HS-27A (cell line): Measurements from ENCODE around the gene GALNT10.

Experiments
- DNase-seq: peaks from one replicate; pipeline ENCODE4 v3.0.0-alpha.2; 2012; ENCODE audit warnings: low read depth, missing footprints

The GALNT10 gene

DNA sequence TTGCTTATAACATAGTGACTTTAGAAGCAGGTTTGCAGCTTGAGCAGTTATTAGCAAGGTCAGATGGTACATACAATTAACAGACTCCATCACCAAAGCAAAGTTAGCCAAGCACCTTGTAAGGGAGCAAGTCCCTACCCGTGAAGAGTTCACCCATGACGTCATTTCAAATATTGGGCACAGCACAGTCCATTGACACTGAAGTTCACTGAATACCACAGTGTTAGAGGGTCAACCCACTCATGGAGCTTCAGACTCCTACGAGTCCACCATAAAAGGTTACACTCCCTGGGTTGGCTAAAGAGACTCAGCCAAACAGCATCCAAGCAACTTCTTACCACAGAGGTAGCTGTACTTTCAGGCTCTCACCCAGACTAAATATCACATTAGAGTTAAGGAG, 77.5 kb downstream of the GALNT10 start:
- DNase-seq: no peak

DNA sequence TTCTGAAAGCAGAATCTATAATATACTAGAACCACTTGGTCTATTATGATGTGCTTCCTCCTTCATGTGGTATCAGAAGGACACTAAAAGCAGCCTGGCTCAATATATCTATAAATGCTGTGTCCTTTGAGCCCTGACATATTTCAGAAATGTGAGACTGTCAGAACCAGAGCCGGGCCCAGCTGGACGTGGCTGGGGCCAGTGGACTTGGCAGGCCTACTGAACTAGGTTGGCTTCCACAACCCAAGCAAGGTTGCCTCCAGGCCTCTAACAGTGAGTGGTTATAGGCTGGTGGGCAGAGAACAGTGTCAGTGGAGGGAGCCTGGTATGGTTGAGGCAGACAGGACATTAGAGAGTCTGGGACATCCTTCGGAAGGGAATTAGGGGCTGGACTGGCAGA, 78.9 kb downstream of the GALNT10 start:
- DNase-seq: no peak

DNA sequence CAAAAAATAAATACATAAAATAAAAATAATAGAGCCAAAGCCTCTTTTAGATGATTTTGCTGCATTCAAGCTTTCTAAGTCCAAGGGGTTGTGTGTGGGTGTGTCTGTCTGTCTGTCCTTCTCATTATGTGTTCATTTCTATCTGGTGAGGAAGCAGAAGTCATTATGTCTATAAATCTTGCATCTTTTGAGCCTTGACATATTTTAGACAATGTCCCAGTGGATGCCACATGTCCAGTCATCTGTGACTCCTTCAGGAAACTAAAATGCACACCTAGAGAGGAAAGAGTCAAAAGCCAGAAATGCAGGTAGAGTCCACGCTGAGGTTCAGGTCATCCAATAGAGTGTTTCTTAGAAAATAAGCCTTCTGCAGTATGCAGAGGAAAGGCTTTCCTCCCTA, 80.9 kb downstream of the GALNT10 start:
- DNase-seq: no peak

DNA sequence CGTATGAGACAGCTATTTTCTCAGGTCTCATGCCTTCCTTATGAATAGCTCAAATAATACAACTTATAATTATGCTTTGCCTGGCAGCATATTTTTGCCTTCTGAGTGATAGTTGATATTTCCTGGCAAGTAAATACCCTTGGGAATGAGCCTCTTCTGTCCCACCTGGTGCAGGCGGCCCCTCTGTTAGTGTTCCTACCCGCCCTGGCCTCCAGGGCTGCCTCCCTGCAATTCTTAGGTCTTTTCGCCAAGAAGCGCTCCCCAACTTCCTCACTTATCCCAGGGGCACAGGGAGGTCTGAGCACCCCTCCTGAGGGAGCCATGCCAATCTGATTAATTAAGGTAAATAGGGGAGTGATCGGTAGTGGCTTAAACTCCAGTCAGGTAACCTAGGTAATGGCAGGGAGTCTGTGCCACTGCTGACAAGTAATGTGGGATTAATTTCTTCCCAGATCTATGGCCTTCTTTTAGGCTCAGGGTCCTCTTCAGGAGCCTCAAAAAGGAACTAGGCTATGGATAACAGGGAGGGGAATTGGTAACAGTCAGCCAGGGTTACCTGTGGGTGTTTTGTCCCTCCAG, 81.5 kb downstream of the GALNT10 start:
- no peak for DNase-seq

DNA sequence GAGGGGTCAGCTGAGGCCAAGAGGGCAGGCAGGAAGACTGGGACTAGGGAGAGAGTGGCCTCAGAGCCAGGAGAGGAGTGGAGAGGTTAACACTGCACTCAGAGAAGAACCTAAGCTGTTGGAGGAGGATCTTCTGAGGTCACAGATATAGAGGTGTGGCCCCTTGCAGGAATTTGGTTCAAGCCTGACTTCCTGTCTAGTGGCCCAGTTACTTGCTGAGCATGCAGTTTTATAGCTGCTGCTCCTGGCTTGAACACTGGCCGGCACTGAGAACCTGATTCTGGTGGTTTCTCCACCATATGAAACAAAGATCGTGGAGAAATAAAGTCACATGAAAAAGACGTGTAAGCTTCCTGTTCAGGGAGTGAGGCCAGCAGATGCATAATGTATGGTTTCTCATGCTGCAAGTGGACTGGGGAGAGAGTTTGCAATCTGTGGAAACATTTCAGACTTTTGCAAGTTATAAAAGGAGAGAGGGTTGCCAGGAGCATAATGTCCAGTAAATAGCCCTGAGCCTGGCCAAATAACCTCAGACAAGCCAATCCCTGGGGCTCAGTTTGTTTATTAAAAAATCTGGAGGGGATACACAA, 82.6 kb downstream of the GALNT10 start:
- DNase-seq: no peak

DNA sequence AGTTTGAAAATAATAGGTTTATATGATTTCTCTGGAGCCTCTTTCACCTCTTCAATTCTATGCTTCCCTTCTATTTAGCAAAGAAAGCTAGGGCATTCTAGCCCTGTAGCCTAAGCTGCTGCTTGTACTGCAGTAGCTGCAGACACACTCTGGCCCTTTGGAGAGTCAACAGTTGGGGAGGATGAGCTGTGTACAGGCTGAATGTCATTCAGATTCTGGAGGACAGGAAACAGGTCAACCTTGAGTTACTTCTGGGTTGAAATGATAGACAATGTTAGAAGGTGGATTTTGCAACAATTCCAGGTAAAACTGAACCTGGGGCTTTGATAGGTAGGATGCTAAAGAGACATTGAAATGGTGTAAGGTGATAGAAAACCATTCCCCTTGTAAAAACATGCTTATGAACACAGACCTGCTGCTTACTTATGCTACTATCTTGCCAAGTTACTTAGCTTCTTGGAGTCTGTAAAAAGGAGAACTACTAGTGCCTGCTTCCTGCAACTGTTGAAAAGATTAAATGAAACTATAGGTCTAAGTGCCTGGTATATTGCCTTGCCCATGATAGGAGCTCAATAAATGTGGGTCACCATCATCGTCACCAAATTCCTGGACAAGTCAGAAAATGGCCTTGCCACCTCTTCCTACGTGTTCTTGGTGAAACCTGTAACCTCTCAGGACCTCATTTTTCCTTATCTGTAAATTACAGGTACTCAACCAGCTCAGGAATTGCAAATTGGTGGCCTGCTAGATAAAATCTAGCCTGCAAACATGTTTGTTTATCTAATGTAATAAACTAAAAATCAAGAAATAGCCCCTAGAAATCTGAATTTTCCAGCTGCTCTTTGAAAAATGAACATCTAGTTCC, 83.7 kb downstream of the GALNT10 start:
- no peak for DNase-seq

DNA sequence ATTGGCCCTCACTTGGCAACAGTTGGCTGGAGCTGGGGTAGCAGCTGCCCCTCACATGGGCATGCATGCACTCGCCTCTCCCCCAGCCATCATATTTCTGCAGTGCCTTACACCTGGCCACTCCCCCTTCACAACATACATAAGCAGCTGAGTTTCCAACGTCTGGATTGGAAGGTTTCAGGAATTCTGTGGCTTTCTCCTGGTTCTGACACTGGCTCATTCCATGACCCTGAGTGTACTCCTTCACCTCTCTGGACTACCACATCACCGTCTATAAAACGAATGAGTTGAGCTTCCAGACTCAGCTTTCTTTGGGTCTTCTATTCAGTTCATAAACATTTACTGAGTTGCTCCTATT, 84.3 kb downstream of the GALNT10 start:
- no peak for DNase-seq

DNA sequence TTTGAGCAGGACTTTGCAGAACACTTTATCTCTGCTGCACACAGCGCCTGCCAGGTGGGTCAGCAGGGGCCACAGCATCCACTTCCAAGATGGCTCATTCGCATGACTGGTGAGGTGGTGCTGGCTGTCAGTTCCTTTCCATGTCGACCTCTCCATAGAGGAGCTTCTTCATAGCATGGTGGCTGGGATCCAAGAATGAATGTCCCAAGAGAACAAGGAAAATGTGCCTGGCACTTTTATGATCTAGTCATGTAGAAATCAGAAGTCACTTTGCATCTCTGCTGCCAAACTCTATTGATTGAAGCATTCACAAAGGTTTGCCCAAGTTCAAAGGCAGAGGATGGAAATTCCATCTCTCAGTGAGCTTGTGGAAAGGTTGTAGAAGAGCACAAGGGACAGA, 85.0 kb downstream of the GALNT10 start:
- no peak for DNase-seq

DNA sequence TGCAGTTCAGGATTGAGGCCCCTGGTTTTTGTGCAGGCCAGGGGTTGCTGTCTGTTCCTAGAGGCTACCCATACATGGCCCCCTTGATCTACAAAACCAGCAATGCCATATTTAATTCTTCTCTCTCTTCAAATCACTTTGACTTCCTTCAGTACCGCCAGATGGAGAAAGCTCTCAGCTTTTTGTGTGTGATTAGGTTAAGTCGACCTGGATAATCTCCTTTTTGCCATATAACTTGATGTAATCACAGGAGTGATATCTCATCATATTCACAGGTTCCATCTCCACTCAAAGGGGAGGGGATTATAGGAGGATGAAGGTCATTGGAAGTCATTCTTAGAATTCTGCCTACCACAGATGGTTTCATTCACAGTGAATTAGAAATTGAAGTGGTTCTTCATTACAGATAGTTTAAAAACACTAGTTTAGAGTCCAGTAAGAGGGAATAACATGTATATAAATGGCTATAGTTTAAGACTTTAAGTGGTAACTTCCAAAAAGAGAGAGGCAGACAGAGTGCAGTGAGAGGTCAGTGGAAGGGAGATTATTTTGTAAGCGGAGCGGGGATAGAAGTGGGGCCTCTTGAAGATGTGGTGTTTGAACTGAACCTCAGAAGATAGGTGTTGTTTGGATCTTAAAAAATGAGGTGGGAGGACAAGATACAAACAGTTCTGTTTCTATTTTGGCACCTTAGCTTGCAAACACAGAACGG, 85.9 kb downstream of the GALNT10 start:
- DNase-seq: no peak

DNA sequence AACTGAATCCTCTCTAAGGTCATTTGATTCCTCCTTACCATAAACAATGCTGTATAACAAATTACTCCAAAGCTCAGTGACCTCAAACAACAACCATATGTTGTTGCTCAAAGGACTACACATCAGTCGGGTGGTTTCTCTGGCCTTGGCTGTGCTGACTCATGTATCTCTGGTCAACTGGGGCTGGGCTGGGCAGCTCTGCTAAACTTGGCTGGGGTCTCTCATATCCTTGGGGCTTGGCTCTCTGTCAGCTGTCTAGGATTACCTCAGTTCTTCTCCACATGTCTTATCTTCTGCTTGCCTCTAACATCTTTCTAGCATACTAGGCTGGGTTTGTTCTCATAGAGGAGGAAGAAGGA, 86.4 kb downstream of the GALNT10 start:
- no peak for DNase-seq

DNA sequence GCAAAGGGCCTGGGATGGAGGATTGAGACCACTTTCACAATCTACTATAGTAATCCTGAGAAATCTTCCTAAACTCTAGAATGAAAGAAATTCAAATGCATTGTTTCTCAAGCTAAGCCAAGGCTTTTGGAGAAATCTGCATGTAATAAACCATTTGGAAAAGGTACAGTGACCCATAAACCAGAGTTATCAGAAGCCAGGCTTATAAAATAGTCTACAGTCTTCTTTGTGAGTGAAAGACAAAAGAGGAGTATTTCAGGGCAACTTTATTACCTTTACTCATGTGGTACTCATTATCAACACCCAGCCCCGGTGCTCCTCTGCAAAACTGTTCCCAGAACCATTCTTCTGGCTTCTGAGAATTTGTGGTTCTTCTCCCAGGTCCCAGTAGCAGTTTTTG, 87.0 kb downstream of the GALNT10 start:
- DNase-seq: no peak

DNA sequence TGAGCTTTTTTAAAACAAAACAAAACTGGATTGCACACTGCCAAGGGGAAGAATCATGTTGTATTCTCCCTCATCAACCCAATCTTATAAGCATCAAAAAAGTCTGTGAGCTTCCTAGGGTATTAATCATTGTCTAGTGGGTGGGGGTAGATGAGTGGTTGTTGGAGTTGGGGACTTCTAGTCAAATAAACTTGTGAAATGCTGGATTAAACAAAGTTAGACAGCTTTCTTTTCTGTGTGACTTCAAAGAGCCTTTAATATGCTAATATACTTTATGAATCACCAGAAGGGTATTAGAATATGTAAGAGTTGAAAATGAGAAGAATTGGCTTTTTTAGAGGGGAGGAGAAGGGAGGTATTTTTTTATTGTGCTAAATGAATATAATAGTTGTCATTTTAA, 87.7 kb downstream of the GALNT10 start:
- DNase-seq: no peak

DNA sequence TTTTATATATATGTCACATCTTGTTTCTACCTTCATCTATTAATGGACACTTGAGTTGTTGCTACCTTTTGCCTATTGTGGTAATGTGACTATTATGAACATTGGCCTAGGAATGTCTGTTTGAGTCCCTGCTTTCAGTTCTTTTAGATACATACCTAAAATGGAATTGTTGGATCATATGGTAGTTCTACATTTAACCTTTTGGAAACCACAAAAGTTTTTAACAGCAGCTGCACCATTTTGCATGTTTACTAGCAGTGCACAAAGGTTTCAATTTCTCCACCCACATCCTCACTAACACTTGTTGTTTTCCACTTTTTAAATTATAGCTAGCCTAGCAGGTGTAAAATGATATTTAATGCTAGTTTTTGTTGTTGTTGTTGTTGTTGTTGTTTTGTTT, 88.4 kb downstream of the GALNT10 start:
- no peak for DNase-seq

DNA sequence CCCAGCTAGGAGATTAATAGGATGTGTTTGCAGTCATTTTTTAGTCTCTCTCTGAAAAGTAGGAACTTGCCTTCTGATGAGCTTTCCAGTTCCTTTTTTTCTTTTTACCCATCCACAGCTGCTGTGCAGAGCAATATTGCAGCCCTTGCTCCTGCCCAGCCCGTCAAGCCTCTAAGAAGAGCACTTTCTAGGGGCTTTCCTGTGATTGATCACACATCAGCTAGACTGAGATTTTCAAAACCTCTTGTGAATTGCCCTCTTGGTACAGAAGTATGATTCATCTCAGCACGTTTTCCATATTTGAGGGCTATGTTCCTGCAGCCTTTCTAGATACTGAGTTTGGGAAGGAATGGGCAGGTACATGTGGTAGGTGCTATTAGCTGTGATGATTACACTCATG, 93.9 kb downstream of the GALNT10 start:
- DNase-seq: no peak

DNA sequence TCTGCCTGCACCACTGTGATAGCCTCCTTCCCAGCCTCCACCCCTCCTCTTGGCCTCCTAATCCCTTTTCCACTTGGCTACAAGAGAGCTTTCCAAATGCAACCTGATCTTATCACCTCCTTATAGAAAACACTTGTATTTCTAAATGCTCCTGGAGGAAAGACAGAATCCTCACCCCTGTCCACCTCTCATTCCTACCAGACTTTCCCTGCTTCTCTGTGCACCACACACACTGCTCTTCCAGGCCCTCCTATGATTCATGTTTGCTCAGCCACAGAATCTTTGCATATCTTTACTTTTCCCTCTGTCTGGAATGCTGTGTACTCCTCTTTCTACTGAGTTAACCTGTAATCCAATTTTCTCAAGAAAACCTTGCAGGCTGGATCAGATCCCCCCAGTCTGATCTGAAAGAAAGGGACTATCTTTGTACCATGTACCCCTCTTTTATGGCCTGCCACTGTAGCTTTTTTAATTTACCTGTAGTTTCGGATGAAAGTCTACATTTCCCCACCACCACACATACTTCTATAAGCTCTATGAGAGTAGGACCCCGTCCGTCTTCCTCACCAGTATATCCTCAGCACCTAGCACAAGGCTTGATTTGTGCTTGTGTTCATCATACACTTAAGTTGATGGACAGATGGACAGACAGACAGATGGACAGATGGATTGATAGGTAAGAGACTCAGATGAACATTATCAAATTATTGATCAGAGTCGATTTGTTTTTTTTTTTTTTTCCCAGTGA, 95.3 kb downstream of the GALNT10 start:
- no peak for DNase-seq

DNA sequence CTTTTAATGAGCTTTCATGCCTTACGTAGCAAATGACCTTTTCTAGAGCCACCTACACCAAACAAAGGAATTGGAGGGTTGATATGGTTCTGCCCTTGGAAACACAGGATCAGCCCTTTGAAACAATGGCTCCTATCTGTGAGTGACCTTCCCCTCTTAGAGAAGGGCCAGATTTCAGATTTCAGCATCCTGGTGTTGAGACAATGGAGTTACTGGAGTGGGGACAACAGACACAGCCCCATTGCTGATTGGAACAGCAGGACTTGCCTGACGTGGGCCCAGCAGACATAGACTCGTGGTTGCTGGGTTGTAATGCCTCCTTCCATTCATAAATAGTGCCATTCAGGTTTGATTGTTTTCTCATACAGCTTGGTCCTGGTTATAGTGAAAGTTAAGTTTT, 96.0 kb downstream of the GALNT10 start:
- no peak for DNase-seq

DNA sequence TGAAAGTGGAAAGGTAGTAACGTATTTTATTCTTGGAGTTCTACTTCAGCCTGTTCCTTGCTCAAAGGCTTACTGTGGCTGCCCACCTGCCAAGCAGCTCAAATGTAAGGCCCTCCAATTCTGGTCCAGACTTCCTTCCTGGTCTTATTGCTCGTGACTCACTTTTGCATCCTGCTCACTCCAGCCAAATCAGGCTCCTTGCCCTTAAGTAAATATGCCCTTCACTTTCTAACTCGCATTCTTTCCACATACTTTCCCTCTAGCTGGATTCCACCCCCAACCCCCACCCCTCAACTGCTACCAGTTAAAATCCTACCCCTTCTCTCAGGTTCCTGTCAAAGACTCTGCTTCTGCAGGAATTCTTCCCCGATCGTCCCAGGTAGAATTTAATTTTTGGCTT, 96.6 kb downstream of the GALNT10 start:
- peak; percentile 62 for DNase-seq

DNA sequence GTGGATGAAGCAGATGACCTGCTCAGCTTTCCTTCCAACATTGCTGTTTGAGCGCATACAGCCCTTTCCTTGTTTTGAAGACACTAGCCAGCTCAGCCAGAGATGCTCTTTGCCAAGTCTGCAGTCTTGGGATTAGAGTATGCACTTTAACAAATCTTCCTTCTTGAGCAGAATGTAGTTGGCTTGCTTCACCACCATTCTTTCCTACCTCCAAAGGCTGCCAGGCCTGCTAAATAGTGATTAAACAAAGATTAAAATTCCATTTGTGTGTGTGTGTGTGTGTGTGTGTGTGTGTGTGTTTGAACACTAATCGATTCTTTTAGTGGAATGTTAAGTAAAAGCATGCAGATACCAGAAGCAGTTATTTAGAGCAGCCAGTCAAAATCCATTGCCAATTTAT, 97.6 kb downstream of the GALNT10 start:
- DNase-seq: no peak

DNA sequence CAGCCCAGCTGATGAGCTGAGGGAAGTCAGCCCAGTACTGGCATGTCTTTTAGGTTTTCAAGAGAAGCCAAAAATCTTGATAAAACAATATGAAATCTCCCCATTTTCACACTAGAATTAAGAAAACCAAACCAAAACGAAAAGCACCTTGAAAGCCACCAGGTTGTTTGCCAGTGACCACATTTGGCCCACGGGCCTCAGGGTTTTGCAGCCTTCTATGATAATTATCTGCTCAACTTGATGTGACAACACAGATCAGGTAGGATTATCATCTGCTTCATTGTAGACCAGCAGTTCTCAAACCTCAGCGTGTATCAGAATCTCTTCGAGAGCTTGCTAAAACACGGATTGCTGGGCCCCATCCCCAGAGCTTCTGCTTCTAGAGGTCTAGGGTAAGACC, 101.4 kb downstream of the GALNT10 start:
- no peak for DNase-seq

DNA sequence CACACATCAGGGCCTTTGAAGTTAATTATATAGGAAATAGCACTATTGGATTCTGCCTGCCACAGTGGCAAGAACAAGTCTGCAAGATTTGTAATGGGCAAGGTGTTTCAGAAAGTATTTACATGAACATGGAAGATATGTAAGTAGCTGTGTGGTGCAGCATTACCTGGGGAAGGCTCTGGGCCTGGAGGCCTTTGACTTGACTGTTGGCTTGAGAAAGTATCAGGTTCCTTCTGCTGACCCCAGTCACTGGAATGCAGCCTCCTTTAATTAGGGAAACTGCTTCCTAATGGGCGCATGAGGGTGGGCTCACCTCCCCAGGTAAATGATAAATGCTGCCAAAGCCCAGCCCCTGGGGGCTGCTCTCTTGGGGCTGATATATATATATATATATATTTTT, 102.7 kb downstream of the GALNT10 start:
- DNase-seq: no peak

DNA sequence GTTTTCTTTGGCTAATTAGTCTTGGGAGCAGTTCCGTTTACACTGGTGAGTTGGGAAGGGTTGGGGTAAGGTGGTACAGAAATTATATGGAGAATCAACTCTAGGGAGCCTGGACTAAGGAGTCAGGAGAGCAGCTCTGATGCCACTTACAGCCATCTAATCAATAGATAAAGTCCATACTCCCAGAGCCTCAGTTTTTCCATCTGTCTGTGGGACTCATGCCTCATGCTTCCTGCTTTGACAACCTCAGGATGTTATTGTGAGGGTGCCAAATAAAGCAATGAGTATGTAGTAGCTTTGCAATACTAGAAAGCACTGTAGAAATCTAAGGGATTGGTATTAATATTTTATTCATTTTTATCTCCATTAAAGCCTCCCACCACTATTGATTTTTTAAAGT, 105.0 kb downstream of the GALNT10 start:
- no peak for DNase-seq

DNA sequence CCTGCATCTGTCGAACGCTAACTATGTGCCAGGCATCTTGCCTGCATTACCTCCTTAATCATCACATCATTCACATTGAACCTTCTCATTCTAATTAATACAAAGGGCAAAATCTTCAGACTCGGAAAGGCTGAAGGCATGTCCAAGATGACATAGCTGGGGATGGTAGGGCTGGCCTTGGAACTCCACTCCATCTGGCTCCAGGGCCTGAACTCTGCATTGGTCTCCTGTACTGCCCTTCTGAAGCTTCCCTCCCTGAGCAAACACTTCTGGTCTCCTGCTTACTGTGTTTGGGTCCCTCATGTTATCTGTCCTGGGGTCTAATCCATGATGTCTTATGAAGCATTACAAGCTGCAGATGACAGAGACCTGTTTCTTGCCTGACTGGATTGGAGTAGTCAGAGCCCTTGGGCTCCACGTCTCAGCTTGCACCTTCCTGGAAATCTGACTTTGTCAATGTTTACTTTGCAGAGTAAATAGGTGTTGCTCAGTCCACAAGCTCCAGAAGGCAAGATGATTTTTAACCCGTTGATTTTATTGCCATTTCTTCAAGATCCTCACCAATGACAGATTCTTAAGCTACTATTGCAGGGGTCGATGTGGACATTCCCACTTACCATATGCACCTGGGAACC, 106.1 kb downstream of the GALNT10 start:
- DNase-seq: no peak
